Measurements from ENCODE around the gene TOLLIP. TPM values are rescaled to one million over a fixed set of nuclear protein-coding genes. Genes with fewer than 3 reads are reported as not detected.
"Not testable (repeated sequence)": the region's sequence is repeated elsewhere in the genome, so short reads cannot be mapped to it uniquely, and the experiment has no call there.

The TOLLIP gene
- total RNA-seq, 1 donor from 2014 or later, result 139 TPM

DNA sequence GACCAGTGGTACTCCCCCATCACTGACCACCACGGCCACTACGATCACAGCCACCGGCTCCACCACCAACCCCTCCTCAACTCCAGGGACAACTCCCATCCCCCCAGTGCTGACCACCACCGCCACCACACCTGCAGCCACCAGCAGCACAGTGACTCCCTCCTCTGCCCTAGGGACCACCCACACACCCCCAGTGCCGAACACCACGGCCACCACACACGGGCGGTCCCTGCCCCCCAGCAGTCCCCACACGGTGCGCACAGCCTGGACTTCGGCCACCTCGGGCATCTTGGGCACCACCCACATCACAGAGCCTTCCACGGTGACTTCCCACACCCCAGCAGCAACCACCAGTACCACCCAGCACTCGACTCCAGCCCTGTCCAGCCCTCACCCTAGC, 62.4 kb downstream of the TOLLIP start:
- DNase-seq (ENCODE audit: low spot score), result not testable (repeated sequence)

DNA sequence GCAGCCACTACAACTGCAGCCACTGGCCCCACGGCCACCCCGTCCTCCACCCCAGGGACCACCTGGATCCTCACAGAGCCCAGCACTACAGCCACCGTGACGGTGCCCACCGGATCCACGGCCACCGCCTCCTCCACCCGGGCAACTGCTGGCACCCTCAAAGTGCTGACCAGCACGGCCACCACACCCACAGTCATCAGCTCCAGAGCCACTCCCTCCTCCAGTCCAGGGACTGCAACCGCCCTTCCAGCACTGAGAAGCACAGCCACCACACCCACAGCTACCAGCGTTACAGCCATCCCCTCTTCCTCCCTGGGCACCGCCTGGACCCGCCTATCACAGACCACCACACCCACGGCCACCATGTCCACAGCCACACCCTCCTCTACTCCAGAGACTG, 63.1 kb downstream of the TOLLIP start:
- not testable (repeated sequence) for DNase-seq (ENCODE audit: low spot score)

- DNase-seq (ENCODE audit: low spot score), result not testable (repeated sequence)
Observed at GRCh38 chr11:1245717-1246116, 63.7 kb downstream of the TOLLIP start.

- not testable (repeated sequence) for DNase-seq (ENCODE audit: low spot score)
Observed at GRCh38 chr11:1244557-1244956, 64.9 kb downstream of the TOLLIP start.

DNA sequence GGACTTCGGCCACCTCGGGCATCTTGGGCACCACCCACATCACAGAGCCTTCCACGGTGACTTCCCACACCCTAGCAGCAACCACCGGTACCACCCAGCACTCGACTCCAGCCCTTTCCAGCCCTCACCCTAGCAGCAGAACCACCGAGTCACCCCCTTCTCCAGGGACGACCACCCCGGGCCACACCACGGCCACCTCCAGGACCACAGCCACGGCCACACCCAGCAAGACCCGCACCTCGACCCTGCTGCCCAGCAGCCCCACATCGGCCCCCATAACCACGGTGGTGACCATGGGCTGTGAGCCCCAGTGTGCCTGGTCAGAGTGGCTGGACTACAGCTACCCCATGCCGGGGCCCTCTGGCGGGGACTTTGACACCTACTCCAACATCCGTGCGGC, 65.9 kb downstream of the TOLLIP start:
- not testable (repeated sequence) for DNase-seq (ENCODE audit: low spot score)

GRCh38 chr11:1242751-1243150, 66.7 kb downstream of the TOLLIP start:
- DNase-seq (ENCODE audit: low spot score), result not testable (repeated sequence)

- no peak for DNase-seq (ENCODE audit: low spot score)
Observed at GRCh38 chr11:1242289-1242688, 67.1 kb downstream of the TOLLIP start.

GRCh38 chr11:1241706-1242105, 67.7 kb downstream of the TOLLIP start:
- DNase-seq (ENCODE audit: low spot score), result no peak

DNA sequence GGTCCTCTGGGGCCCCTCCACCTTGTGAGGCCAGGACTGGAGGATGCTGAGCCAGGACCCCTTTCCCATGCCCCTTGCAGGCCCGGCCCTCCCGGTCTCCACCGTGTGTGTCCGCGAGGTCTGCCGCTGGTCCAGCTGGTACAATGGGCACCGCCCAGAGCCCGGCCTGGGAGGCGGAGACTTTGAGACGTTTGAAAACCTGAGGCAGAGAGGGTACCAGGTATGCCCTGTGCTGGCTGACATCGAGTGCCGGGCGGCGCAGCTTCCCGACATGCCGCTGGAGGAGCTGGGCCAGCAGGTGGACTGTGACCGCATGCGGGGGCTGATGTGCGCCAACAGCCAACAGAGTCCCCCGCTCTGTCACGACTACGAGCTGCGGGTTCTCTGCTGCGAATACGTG, 68.7 kb downstream of the TOLLIP start:
- DNase-seq (ENCODE audit: low spot score), result no peak

- no peak for DNase-seq (ENCODE audit: low spot score)
Observed at GRCh38 chr11:1239596-1240205, 69.7 kb downstream of the TOLLIP start.

DNA sequence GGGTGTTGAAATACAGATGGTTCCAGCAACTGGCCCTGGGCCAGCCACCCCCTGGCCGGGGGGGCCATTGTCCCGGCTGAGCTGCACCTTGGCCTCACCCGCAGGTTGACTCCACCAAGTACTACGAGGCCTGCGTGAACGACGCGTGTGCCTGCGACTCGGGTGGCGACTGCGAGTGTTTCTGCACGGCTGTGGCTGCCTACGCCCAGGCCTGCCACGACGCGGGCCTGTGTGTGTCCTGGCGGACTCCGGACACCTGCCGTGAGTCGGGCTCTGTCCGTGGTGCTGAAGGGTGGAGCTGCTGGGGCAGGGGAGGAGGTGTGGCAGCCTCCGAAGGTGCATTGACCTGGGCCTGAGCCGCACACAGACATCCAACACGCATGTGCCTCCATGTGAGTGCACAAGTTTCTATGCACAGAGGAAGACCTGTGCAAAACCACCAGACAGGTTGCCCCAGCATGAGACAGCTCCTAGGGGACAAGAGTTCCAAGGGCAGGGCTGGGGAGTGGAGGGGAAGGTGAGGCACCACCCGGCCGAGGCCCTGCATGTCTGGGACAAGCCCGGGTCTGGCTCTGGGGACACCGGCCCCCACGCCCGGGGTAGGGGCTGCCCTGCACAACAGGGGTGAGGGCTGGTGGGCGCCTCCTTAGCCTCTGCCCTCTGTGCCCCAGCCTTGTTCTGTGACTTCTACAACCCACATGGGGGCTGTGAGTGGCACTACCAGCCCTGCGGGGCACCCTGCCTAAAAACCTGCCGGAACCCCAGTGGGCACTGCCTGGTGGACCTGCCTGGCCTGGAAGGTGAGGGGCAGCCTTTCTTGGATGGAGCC, 70.5 kb downstream of the TOLLIP start:
- DNase-seq (ENCODE audit: low spot score), result peak; percentile 73

GRCh38 chr11:1237851-1238250, 71.6 kb downstream of the TOLLIP start:
- DNase-seq (ENCODE audit: low spot score), result no peak

DNA sequence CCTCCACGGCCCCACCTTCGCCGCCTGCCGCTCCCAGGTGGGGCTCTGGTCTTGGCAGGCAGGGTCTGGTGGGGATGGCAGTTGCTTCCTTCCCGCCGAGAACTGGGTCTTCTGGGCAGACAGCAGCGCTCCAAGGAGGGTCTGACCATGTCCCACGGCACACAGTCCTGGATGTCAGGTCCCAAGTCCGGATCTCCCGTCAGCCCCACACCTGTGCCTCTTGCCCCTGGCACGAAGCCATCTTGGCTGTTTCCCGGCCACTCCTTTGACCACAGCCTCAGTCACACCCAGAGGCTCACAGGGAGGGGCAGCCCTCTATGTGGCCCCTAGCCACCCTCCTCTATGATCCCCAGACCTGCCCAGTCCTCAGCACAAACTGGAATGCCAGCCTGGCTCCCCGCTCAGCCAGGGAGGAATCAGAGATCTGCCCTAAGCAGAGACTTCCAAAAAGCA, 72.3 kb downstream of the TOLLIP start:
- DNase-seq (ENCODE audit: low spot score), result no peak

- no peak for DNase-seq (ENCODE audit: low spot score)
Observed at GRCh38 chr11:1236316-1237127, 72.9 kb downstream of the TOLLIP start.

- DNase-seq (ENCODE audit: low spot score), result no peak
Observed at GRCh38 chr11:1235901-1236315, 73.5 kb downstream of the TOLLIP start.

- DNase-seq (ENCODE audit: low spot score), result no peak
Observed at GRCh38 chr11:1235306-1235900, 74.0 kb downstream of the TOLLIP start.

DNA sequence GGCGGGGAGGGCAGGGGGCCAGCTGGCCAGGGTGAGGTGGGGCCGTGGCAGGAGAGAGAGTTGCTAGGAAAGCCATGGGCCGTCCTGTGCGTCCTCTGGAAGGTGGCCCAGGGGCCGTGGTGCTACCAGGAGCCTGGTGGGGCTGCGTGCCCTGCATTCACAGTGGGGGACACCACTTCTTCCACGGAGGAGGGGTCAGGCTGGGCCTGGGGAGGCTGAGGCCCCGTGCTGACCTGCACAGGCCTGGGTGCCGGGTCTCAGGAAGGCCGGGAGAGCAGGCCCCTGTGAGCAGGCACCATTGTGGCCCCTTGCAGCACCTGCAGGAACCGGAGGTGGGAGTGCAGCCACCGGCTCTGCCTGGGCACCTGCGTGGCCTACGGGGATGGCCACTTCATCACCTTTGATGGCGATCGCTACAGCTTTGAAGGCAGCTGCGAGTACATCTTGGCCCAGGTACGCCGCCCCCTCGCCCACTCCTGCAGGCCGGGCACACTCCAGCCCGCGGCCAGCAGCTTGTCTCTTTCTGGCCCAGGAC, 74.6 kb downstream of the TOLLIP start:
- no peak for DNase-seq (ENCODE audit: low spot score)

DNA sequence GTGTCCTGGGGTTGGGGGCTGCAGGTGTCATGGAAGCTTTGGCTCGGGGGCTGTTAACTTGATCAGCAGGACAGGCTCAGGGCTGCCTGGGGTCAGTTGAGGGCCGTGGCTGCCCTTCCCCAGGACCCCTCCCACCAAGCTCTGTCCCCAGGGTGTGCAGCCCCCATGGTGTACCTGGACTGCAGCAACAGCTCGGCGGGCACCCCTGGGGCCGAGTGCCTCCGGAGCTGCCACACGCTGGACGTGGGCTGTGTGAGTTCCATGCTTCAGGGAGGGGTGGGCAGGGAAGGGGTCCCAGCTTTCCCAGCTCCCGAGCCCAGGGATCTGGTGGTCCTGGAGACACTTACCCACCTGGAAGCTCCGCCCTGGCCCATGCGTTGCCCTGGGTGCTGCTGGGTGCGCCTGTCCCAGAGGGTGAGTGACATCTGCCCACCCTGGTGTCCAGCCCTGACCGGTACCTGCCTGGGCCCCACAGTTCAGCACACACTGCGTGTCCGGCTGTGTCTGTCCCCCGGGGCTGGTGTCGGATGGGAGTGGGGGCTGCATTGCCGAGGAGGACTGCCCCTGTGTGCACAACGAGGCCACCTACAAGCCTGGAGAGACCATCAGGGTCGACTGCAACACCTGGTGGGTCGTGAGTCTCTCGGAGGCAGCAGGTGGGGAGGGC, 75.2 kb downstream of the TOLLIP start:
- no peak for DNase-seq (ENCODE audit: low spot score)

- DNase-seq (ENCODE audit: low spot score), result no peak
Observed at GRCh38 chr11:1233351-1234053, 75.9 kb downstream of the TOLLIP start.

DNA sequence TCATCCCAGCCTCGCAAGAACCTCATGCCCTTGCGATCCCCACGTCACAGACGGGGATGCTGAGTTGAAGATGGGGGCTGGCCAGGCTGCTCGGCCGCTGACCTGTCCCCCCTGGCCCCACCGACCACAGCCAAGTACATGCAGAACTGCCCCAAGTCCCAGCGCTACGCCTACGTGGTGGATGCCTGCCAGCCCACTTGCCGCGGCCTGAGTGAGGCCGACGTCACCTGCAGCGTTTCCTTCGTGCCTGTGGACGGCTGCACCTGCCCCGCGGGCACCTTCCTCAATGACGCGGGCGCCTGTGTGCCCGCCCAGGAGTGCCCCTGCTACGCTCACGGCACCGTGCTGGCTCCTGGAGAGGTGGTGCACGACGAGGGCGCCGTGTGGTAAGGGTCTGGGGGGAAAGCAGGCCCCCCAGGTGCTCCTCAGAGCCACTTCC, 76.5 kb downstream of the TOLLIP start:
- DNase-seq (ENCODE audit: low spot score), result no peak
